HG02884 (cell line): ENCODE results near the gene SLC25A21.

Source experiments
- ATAC-seq: cut with Tn5 transposase; IDR thresholded peaks from one replicate; pipeline ENCODE4 v1.9.1; 2021; ENCODE audit warnings: mild to moderate bottlenecking, moderate library complexity; ENCODE audit not compliant: unreplicated experiment

SLC25A21 gene

DNA sequence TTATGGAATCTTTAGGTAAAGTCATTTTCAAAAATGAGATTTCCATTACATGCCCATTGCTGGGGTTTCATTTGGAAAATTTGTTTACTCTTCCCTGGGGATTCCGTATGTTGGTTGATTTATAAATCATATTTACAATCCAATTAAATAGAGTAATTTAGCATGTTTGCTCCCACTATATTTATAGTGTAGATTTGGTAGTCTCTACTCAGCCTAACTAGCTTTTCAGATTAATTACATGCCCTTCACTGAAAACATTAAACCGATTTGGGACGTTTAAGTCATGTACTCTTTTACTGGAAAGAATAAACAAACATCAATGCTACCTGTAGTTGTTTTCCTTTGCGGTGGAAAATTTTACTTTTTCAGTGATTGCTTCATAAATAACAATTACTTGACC is 500.3 kb downstream of the SLC25A21 start:
- no peak for ATAC-seq

DNA sequence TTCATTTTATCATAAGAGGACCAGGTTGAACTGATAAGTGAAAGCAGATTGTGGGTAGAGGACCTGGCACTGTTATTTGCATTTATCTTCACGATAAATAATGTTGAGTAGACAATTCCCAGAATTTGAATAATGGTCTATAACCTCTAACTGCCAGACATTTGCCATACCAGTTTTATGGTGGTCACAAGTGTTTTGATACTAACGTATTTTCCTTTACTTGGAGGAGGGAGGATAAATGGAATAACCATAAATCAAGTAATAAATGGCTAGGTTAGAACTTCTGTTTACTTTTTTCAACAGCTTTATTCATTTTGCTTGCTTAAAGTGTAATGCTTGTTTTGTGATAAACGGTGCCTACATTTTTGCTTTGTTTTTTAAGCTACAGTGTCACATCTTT is 501.3 kb downstream of the SLC25A21 start:
- no peak for ATAC-seq

DNA sequence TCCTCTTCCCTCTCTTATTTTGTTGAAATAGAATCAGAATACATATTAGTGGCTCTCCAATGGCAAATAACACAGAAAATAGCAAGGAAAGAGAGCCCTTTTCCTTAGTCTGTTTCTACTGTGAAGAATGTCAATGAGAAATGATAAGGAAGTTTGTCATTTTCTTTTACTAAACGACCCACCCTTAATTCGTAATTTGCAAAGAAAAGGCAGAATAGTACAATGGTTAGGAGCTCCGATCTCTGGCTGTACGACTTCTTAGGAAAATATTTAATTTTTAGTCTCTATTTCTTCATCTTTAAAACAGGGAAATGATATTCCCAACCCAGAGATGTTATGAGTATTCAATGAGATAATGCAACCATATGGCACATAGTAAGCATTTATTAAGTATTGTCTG is 504.7 kb downstream of the SLC25A21 start:
- no peak for ATAC-seq

DNA sequence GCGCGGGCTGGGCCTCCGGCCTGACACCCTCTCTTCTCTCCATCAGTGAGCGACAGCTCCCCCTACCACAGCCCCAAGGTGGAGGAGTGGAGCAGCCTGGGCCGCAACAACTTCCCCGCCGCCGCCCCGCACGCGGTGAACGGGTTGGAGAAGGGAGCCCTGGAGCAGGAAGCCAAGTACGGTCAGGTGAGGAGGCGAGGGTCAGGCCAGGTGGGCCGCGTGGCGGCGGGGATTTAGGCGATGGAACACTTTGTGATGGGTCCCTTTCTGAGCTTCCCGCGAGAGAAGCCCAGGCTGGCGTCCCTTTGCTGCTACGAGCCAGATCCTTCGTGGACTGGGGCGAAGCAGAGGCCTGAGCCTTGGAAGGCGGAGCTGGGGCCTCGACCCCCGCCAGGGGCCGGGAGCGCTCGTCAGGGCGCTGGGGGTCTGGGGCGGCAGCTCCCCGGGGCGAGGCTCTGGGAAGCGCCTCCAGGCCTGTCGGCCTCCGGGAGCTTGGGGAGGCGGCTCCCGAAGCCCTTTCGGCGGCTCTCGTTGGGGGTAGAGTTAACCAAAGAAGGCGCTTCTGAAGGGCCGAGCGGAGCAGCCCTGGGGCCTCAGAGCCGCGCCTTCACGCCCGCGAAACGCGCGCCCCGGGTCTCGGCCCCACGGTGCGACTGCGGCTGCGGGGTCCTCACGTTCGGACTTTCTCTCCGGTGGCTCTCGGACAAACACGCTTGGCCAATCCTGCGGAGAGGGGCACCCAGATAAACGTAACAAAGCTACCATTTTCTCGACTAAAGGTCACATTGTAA is 505.8 kb downstream of the SLC25A21 start:
- no peak for ATAC-seq

DNA sequence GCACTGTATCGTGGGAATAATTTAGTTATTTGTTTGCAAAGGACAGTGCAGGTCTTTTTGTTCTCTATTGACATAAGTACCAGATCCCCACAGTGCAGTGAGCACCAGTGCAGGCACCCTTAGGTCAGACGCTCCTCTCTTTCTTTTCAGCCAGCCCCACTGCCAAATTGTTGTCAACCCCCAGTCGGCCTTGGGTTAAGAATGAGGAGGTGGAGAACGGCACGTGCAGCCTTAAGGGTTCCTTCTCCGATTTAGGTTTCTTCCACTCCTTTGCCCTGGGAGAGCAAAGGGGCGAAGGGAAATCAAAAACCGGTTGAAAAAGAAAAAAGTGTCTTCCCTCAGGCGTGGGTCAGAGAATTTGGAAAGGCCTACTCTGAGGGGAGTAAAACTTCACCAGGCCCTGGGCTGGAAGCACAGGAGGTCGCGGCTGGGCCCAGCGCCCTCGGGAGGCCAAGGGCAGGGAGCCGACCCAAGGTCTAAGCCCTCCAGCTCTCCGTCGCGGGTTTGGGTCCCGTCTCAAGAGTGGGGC is 506.5 kb downstream of the SLC25A21 start:
- ATAC-seq: no peak

DNA sequence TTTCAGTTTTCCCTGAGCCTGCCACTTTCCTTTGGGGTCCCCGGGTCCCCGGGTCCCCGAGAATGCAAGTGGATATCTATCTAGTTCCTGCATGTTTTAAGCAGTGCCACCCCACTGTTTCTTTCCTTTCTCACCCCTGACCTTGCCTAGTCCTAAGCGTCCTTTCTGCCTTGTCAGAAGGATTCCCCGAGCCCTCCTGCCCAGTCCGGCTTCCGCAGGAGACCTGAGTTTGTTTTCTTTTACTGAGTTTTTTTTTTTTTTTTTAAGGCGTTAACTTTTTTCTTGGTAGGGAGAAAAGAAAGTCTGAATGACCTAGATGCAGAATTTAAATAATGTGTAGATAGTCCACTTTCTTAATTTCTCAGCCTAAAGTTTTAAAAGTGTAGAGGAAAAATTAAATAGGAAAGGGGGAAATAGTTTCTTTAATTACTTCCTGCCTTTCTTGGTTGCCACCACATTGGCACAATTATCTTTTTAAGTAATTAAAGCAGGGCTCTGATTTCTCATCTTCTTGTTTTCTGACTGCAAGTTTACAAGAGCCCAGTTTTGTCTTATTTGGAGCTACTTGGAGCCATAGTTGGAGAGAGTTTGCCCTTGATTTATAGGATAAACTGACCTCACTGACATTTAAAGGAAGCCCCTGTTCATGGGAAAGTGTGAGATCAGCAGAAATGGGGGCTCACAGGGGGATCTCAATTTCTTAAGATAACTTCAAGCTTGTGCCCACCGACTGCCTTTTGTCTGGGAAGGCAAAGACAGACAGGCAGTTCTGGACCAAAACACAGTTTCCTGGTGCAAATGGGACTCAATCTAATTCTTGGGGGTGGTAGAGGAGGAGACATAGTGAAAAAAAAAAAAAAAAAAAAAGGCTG is 507.8 kb downstream of the SLC25A21 start:
- ATAC-seq: no peak

DNA sequence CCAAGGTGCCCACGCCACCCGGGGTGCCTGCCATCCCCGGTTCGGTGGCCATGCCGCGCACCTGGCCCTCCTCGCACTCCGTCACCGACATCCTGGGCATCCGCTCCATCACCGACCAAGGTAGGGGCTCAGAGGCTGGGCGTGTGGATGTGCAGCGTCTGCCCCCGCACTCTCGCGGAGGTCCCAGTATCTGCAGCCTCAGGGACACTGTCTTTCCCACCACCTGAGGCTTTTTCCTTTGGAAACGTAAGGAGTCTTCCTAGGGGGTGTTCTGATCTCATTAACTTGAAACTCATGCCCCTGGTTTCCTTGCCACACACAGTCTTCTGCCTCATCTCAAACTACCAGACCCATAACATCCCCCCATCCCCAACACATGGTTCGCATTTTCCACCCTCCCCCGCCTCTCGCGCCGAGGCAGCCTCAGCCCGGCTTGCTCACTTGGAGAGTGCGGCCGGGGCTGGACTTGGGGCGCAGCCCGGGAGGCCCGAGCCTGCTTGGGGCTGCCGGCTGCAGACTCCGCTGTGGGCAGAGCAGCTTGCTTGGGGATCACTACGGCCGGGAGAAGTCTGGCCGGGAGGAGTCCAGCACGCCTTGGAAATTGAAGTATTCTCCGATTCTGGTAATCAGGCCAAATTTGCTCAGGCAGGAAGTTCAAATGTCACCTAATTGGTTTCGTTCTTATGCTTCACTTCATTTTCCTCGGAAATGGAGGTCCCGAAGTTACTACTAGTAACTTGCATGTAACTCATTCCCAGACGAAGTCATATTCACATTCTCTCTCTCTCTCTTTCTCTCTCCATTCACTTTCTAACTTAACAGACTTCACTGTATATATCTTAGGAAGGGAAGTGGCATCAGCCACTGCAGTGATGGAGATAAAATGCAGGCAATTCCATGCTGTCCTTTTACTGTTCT is 508.7 kb downstream of the SLC25A21 start:
- ATAC-seq: no peak

DNA sequence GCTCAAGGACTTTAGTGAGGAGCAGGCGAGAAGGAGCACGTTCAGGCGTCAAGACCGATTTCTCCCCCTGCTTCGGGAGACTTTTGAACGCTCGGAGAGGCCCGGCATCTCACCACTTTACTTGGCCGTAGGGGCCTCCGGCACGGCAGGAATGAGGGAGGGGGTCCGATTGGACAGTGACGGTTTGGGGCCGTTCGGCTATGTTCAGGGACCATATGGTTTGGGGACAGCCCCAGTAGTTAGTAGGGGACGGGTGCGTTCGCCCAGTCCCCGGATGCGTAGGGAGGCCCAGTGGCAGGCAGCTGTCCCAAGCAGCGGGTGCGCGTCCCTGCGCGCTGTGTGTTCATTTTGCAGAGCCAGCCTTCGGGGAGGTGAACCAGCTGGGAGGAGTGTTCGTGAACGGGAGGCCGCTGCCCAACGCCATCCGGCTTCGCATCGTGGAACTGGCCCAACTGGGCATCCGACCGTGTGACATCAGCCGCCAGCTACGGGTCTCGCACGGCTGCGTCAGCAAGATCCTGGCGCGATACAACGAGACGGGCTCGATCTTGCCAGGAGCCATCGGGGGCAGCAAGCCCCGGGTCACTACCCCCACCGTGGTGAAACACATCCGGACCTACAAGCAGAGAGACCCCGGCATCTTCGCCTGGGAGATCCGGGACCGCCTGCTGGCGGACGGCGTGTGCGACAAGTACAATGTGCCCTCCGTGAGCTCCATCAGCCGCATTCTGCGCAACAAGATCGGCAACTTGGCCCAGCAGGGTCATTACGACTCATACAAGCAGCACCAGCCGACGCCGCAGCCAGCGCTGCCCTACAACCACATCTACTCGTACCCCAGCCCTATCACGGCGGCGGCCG is 509.6 kb downstream of the SLC25A21 start:
- ATAC-seq: no peak

DNA sequence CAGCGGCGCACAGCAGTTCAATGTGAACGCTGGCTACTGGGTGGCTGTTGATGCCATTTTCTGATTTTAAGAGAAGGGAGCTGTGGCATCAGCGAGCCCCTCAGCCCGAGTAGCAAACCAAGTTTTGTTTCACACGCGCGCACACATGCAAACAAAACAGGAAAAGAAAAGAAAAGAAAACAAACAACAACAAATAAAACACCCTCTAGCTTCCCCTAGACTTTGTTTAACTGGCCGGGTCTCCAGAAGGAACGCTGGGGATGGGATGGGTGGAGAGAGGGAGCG is 510.2 kb downstream of the SLC25A21 start:
- no peak for ATAC-seq

DNA sequence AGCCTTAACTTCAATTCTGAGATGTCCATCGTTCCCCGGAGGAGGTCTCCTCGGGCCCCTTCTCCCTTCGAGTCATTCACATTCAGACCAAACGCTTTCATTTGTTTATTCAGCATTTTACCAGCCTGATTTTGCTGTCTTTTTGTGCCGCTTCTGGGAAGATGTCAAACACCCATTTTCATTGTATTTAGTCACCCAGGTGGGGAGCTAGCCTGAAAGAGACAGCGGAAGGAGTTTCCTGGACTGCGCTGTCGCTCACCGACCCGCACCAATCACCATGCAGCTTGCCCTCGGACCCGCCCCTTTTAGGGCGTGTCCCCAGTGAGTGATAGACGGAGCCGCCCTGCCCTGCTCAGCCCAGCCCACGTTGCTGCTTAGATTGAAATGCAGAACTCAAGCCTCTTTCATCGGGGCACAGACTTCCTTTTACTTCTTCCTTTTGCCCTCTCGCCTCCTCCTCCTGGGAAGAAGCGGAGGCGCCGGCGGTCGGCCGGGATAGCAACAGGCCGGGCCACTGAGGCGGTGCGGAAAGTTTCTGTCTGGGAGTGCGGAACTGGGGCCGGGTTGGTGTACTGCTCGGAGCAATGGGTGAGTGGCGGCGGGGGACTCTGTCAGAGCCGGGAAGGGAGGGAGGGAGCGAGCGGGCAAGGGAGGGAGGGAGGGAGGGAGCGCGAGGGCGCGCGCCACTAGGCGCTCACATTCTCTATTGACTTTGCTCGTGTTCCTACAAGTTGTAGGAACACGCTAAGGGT is 510.7 kb downstream of the SLC25A21 start, which contains the start of gene PAX9:
PAX9 (plus strand) TSS at position 355 of the 752 bp plus-strand sequence; CDS start at position 585, 230 bp downstream.
- no peak for ATAC-seq

DNA sequence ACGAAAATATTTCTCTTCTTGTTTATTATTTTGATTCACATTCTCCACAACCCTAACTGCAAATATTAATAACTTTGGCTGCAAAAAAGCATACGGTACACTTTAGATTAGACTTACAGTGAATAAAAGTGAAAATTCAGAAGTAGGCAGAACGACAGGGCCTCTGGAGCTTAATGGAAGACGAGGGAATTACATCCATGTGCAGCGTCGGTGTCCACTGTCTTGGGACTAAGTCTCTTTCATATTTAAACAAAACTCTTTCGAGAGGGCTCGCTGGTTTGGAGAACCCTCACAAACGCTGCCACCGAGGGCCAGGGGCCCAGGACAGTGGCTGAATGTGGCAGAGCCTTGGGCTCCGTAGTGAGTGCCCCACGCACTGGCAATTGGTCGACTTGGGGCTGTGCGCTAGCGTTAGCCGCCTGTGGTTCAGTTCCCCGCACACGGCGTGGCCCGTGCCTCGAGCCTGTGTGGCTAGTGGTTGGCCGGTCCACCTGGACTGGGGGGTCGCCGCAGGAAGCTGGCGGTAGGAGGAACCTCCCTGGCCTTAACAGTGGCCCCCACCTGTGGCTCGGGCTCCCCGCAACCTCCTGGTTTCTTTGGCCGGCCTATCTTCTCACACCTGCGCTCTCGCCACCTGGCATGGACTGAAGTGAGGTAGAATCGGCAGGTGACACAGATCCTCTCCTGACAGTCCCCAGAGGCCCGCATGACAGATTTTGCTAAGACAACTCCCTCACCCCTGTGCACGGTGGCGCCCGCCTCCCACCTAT is 511.5 kb downstream of the SLC25A21 start:
- ATAC-seq: no peak

DNA sequence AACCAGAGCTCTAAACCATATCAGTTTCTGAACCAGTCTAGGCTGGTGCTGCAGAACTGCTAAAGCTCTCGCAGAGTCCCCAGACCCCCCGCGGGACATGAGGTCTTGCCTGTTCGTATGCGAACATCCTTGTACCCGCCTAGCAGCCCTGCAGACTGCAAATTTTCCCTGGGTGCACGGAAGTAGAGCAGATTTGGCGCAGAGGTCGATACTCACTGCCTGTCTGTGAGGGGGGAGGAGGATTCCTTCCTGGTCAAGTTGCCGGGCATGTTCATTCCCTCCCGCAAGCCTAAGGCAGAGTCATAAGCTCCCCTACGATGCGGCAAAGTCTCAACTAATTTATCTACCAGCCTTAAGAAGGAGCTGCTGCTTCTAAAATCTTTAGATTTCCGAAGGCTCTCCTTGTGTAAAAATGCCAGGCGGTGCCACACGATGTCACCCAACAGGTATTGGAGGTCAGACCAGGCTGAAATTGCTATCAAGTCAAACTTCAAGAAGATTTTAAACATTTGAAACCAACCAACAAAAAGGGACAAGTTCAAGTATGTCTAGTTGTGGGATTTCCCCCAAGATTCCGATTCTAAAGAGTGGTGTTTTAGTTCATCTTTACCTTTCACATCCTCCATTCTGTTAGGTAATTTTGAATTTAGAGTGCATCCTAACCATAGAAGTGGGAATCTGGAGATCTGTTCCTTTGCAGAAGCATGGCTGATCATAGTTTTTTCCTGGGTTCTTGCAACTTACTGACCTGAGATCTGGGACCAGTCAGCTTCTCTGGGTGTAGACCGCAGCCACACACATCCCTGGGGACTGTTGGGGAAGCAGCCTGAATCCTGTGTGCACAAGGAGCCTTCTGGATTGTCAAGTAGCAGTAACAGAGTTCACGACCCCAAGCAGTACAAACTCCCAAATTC is 512.3 kb downstream of the SLC25A21 start:
- no peak for ATAC-seq

DNA sequence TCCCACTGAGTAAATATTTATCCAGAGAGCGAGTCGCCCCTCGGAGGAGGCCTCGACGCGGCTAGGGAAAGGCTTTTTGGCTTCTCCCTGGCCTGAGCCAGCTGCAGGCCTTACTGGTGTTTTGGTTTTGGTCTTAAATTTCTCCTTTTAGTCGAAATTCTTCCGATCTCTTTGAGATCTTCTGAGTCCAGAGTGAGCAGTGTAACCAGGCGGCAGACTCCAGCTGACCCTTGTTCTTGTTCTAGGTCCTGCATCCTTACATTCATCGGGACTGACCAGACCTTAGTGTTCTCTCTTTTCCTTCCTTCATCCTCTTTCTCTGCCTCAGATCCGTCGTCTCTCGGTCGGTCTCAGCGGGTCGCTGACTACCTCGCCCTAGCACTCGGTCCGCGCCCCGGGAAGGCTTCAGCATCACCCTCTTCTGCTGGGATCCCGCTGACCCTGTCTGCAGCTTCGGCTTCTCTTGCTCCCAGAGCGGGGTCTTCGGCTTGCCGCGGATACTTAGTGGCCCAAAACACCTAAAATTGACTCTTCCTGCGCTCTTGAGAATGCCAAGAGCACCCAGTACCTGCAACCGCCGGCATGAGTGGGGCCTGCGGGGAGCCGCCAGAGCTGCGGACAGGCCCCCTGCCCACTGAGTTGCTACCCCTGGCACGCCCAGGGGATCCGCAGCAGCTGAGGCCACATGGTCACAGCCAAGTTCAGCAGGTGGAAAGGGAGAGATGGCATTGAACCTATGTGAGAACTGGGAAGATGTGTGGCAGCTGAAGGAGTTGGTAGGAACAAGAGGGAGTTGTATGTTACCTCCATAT is 513.2 kb downstream of the SLC25A21 start:
- no peak for ATAC-seq

DNA sequence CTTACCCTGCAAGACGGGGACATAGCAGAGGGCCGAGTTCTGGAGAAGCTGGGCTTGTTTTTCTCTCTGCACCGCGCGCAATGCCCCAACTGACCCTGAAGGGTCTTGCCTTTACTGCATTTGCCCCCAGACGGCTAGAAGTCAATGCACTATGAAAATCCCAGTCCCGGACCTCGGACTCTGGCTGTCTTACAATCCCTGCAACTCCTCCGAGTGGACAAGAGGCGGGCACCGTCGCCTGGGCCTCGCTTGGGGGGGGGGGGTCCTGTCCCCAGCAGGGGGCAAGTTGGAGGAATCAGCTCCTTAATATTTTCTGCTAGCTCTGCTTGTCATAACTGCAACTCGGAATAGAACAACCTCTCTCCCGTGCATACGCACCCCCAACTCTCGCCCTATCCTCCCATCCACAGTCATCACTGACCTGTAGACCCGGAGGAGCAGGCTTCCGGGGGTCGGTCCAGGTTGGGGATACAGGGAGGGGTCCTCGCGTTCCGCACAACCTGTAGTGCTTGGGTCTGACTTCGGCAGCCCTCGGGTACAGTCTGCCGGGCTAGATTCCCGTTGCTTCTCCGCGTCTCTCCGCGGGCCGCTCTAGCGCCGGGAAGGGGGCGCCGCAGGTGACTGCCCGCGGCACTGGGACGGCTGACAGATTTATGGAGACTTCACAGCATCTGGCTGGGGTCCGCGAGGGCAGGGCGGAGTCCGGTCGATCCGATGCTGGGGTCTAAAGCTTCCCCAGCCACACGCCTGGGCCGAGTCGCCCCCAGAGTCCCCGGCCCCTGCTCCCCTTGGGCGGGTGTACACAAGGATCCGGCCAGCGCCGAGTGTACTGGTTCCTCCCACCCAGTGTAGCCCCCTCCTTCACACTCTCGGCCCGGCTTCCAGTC is 514.0 kb downstream of the SLC25A21 start:
- ATAC-seq: no peak

DNA sequence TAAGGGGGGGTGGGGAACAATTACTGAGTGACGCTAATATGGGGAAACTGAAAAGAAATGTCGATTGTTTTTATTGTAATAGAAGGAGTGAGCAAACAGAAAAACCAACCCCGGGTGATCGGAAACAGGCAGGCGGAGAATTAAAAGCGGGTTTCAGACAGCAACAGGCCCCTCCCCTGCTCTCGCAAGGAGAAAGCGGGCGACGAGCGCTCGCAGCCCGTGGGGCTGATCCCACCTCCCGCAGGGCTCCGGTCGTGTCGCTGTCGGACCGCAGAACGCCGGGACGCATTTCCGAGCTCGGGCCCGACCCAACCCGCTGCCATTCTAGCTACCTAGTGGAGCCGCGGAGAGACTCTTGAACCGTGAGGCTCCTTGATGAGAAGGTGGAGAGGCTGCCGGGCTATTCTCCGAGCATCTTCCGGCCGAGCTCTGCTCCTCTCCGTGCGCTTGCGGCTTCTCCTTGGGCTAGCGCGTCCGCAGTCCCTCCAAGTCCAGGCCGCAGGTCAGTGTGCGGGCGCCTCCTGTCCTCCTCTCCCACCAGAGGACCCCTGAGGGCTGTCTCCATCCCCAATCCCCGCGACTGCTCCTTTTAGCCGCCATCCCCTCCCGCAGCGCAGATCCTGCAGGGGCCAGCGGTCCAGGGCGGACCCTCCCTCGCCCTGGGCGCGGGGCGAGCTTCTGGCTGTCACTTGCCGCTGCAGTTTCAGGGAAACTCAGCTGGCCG is 514.8 kb downstream of the SLC25A21 start:
- no peak for ATAC-seq
